Measurements from ENCODE around the gene GSK3B.

Gene GSK3B

DNA sequence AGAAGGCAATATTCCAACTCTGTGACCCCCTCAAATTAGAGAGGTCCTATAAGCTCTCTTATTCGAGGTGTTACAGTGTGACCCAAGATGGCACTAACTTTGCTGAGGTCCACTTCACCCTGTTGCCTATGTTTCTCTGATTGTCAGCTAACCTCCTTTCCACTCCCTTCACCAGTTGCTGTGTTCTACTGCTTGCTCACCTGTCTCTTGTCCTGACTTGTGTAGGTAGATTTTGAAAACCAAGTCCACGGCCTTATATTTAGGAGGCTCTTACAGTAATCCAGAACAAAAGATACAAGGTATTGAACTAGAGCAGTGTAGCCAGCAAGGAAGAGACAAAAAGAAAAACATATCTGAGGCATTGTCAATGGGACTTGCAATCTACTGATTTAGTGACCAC is 20.1 kb upstream of the GSK3B start (continued):
- TF ChIP-seq, protein P1, sequence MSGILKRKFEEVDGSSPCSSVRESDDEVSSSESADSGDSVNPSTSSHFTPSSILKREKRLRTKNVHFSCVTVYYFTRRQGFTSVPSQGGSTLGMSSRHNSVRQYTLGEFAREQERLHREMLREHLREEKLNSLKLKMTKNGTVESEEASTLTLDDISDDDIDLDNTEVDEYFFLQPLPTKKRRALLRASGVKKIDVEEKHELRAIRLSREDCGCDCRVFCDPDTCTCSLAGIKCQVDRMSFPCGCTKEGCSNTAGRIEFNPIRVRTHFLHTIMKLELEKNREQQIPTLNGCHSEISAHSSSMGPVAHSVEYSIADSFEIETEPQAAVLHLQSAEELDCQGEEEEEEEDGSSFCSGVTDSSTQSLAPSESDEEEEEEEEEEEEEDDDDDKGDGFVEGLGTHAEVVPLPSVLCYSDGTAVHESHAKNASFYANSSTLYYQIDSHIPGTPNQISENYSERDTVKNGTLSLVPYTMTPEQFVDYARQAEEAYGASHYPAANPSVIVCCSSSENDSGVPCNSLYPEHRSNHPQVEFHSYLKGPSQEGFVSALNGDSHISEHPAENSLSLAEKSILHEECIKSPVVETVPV (CRISPR knock-in tag; IDR thresholded peaks at IDR 0.05): no peak
- TF ChIP-seq TOX (CRISPR knock-in tag; IDR thresholded peaks at IDR 0.05; ENCODE audit: borderline replicate concordance) (no peak), BACH2 (CRISPR knock-in tag; IDR thresholded peaks at IDR 0.05; ENCODE audit: borderline replicate concordance) (no peak)

DNA sequence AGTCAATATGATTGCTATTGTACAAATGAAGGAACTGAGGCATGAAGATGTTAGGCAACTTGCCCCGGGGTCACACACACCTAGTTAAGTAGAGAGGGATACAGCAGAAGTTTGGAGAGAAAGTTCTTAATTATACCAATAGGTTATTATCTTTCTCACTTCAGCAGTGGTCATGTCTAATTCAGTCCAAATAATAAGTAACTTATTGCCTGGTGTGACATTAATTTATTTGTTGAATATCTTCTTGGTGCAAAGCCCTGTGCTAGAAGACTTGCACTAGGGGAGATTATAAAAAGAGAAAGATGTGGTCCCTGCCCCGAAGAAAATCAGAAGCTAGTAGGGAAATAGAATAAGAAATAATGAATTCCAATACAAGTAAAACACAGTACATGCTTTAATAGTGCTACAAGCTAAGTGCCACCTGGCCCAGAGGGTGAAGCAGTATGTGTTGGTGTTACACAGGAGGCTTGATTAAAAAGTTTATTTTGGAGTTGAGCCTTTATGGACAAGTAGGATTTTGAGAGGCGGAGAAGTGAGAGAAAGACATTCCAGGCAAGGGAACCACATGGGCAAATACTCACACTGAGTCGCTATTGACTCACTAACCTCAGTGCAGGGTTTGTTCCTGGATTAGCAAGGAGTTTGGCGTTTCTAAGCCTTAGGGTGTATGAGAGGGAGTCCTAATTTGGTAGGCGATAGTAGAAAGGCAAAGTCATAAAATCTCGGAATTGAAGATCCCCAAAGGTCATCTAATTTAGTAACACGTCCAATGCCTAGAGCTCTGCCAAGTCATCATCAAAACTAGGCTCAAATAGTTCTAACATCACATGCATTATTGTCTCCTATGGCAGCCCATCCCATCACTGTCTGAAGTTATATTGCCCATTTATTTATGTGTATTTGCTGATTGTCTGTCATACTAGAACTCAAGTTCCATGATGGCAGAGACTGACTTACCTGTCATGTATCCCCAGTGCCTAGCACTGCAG is 19.2 kb upstream of the GSK3B start:
- ATAC-seq: peak; percentile 81
- TF ChIP-seq, protein P1 (CRISPR knock-in tag; IDR thresholded peaks at IDR 0.05): no peak
- TF ChIP-seq CSDC2 (CRISPR knock-in tag; IDR thresholded peaks at IDR 0.05) (no peak), ZFP30 (CRISPR knock-in tag; IDR thresholded peaks at IDR 0.05) (no peak), ISL1 (CRISPR knock-in tag; IDR thresholded peaks at IDR 0.05) (no peak), ZC3H10 (CRISPR knock-in tag; IDR thresholded peaks at IDR 0.05) (no peak), ZFP3 (CRISPR knock-in tag; IDR thresholded peaks at IDR 0.05) (no peak), TCF4 (CRISPR knock-in tag; IDR thresholded peaks at IDR 0.05; ENCODE audit: borderline replicate concordance) (no peak), BACH2 (CRISPR knock-in tag; IDR thresholded peaks at IDR 0.05; ENCODE audit: borderline replicate concordance) (no peak), PPARA (CRISPR knock-in tag; IDR thresholded peaks at IDR 0.05; ENCODE audit: borderline replicate concordance) (no peak)
- TF ChIP-seq, protein P2, sequence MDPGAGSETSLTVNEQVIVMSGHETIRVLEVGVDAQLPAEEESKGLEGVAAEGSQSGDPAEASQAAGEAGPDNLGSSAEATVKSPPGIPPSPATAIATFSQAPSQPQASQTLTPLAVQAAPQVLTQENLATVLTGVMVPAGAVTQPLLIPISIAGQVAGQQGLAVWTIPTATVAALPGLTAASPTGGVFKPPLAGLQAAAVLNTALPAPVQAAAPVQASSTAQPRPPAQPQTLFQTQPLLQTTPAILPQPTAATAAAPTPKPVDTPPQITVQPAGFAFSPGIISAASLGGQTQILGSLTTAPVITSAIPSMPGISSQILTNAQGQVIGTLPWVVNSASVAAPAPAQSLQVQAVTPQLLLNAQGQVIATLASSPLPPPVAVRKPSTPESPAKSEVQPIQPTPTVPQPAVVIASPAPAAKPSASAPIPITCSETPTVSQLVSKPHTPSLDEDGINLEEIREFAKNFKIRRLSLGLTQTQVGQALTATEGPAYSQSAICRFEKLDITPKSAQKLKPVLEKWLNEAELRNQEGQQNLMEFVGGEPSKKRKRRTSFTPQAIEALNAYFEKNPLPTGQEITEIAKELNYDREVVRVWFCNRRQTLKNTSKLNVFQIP (CRISPR knock-in tag; IDR thresholded peaks at IDR 0.05; ENCODE audit: borderline replicate concordance, low read depth): no peak

DNA sequence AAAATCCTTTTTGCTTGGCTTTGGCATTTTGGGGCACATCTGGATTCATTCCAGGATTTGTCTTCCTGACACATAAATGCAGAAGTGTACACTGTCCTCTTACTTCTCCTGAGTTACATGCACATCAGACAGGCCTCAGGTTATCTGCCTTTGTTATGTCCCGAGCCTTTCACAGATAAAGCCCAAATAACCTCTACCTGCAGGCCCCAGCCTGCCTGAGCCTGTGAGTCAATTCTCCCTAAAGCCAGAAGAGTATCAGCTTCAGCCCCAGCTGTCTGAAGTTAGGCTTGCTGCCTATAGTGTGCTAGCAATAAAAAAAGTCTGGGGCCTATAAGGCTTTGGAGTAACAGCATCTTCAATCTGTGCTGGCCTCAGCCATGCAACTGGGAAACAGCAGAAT is 17.7 kb upstream of the GSK3B start:
- TF ChIP-seq OSR1 (CRISPR knock-in tag; IDR thresholded peaks at IDR 0.05) (no peak), ZNF8 (CRISPR knock-in tag; IDR thresholded peaks at IDR 0.05) (no peak), GLIS3 (CRISPR knock-in tag; IDR thresholded peaks at IDR 0.05) (no peak), ZC3H10 (CRISPR knock-in tag; IDR thresholded peaks at IDR 0.05) (no peak)
- TF ChIP-seq, protein P1 (CRISPR knock-in tag; IDR thresholded peaks at IDR 0.05): no peak
- TF ChIP-seq, protein P3, sequence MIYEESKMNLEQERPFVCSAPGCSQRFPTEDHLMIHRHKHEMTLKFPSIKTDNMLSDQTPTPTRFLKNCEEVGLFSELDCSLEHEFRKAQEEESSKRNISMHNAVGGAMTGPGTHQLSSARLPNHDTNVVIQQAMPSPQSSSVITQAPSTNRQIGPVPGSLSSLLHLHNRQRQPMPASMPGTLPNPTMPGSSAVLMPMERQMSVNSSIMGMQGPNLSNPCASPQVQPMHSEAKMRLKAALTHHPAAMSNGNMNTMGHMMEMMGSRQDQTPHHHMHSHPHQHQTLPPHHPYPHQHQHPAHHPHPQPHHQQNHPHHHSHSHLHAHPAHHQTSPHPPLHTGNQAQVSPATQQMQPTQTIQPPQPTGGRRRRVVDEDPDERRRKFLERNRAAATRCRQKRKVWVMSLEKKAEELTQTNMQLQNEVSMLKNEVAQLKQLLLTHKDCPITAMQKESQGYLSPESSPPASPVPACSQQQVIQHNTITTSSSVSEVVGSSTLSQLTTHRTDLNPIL (CRISPR knock-in tag; IDR thresholded peaks at IDR 0.05; ENCODE audit: low read depth): no peak
- ATAC-seq: no peak

DNA sequence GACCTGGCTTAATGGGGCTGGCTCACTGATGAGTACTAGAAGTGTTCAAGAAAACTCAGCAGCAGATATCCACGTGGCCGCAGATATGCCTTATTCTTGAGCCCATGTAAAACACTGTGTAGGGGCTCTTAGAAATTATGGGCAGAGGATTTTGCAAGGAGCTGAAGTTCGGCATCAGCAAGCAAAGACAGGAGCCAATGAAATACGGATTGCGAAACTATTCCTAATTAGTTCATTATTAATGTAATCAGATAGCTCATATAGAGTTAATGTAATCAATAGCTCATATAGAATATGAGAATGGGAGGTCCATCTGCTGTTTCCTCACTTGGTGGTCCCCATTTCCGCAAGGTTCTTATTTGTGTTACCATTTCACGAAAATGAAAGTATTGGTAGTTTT is 9.0 kb upstream of the GSK3B start:
- no peak for ATAC-seq
- TF ChIP-seq ZNF8 (CRISPR knock-in tag; IDR thresholded peaks at IDR 0.05) (no peak), GLIS3 (CRISPR knock-in tag; IDR thresholded peaks at IDR 0.05) (no peak), TCF4 (CRISPR knock-in tag; IDR thresholded peaks at IDR 0.05; ENCODE audit: borderline replicate concordance) (no peak), PPARA (CRISPR knock-in tag; IDR thresholded peaks at IDR 0.05; ENCODE audit: borderline replicate concordance) (no peak), ISL1 (CRISPR knock-in tag; IDR thresholded peaks at IDR 0.05) (no peak), ZFP30 (CRISPR knock-in tag; IDR thresholded peaks at IDR 0.05) (no peak), ZFP3 (CRISPR knock-in tag; IDR thresholded peaks at IDR 0.05) (no peak), BACH2 (CRISPR knock-in tag; IDR thresholded peaks at IDR 0.05; ENCODE audit: borderline replicate concordance) (no peak)
- TF ChIP-seq, protein P4, sequence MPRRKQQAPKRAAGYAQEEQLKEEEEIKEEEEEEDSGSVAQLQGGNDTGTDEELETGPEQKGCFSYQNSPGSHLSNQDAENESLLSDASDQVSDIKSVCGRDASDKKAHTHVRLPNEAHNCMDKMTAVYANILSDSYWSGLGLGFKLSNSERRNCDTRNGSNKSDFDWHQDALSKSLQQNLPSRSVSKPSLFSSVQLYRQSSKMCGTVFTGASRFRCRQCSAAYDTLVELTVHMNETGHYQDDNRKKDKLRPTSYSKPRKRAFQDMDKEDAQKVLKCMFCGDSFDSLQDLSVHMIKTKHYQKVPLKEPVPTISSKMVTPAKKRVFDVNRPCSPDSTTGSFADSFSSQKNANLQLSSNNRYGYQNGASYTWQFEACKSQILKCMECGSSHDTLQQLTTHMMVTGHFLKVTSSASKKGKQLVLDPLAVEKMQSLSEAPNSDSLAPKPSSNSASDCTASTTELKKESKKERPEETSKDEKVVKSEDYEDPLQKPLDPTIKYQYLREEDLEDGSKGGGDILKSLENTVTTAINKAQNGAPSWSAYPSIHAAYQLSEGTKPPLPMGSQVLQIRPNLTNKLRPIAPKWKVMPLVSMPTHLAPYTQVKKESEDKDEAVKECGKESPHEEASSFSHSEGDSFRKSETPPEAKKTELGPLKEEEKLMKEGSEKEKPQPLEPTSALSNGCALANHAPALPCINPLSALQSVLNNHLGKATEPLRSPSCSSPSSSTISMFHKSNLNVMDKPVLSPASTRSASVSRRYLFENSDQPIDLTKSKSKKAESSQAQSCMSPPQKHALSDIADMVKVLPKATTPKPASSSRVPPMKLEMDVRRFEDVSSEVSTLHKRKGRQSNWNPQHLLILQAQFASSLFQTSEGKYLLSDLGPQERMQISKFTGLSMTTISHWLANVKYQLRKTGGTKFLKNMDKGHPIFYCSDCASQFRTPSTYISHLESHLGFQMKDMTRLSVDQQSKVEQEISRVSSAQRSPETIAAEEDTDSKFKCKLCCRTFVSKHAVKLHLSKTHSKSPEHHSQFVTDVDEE (CRISPR knock-in tag; IDR thresholded peaks at IDR 0.05): no peak
- TF ChIP-seq, protein P3 (CRISPR knock-in tag; IDR thresholded peaks at IDR 0.05; ENCODE audit: low read depth): no peak
- TF ChIP-seq, protein P5, sequence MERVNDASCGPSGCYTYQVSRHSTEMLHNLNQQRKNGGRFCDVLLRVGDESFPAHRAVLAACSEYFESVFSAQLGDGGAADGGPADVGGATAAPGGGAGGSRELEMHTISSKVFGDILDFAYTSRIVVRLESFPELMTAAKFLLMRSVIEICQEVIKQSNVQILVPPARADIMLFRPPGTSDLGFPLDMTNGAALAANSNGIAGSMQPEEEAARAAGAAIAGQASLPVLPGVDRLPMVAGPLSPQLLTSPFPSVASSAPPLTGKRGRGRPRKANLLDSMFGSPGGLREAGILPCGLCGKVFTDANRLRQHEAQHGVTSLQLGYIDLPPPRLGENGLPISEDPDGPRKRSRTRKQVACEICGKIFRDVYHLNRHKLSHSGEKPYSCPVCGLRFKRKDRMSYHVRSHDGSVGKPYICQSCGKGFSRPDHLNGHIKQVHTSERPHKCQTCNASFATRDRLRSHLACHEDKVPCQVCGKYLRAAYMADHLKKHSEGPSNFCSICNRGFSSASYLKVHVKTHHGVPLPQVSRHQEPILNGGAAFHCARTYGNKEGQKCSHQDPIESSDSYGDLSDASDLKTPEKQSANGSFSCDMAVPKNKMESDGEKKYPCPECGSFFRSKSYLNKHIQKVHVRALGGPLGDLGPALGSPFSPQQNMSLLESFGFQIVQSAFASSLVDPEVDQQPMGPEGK (CRISPR knock-in tag; IDR thresholded peaks at IDR 0.05; ENCODE audit: borderline replicate concordance): no peak
